Measurements from ENCODE around the gene GLTP. TPM values are rescaled to one million over a fixed set of nuclear protein-coding genes. Genes with fewer than 3 reads are reported as not detected.
"Not testable (repeated sequence)": the region's sequence is repeated elsewhere in the genome, so short reads cannot be mapped to it uniquely, and the experiment has no call there.

The GLTP gene
- total and polyA plus RNA-seq, 4 experiments from 2014 or later = 23.6 to 48.1 (median 24.0) TPM

DNA sequence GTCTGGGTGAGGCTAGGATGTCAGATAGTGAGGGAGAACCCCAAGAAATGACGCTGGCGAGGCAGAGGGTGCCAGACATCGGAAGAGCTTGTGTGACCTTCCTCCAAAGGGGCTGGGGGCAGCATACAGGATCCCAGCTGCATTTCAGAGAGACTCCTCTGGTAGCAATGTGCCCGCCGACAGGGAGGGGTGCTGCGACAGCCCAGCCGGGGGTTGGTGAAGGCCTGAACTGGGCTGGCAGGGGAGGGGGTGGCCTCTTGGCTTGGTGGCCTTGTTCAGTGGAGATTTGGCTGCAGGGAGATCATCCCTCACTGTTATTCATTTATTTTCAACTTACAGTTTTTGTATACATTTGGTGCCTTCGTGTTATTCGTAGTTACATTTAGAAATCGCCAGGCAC lies 25.0 kb upstream of the GLTP start:
- H3K4me3 ChIP-seq (ENCODE audit: low read length in 2 of 2) = no peak overlapping the region
- no peak overlapping the region for H3K27ac ChIP-seq (ENCODE audit: low read depth, low read length)
- no peak for DNase-seq
- Mint-ChIP-seq H3K27ac (peak overlapping the region in 2 of 7 donors; percentile 42 to 60), H3K27me3 (no peaks in the 10 kb centered on the region), H3K4me3 (peak overlapping the region in 1 of 8 donors; percentile 2), H3K36me3 (peaks cover 44 to 61% of the 10 kb centered on the region in 2 donors), H3K9me3 (no peaks in the 10 kb centered on the region), H3K4me1 (peaks cover 11 to 26% (median 15%) of the 10 kb centered on the region in 4 donors)
- peaks cover 63% of the 10 kb centered on the region for H3K36me3 ChIP-seq (ENCODE audit: insufficient read depth, low read length)
- CTCF ChIA-PET (ENCODE audit: partially characterized antibody) = interaction anchor here (1.0 to 1.9 kb wide), 2 partner anchors 22 to 23 kb away, joined by 3 to 9 read pairs; no protein-coding TSS in a partner anchor
- POLR2A ChIA-PET (ENCODE audit: partially characterized antibody) = interaction anchor here (1.0 kb wide), 1 partner anchor 98 kb away, joined by 3 read pairs; no protein-coding TSS in a partner anchor
- no peaks in the 10 kb centered on the region for H3K9me3 ChIP-seq (ENCODE audit: control insufficient read depth in 1 of 2, low read length in 2 of 2)
- H3K27me3 ChIP-seq (ENCODE audit: insufficient read depth, low read length) = no peaks in the 10 kb centered on the region
- H3K4me1 ChIP-seq (ENCODE audit: insufficient read depth, low read length) = peaks cover 16% of the 10 kb centered on the region
- intact Hi-C loops (cut with micrococcal nuclease) = no loop called here

DNA sequence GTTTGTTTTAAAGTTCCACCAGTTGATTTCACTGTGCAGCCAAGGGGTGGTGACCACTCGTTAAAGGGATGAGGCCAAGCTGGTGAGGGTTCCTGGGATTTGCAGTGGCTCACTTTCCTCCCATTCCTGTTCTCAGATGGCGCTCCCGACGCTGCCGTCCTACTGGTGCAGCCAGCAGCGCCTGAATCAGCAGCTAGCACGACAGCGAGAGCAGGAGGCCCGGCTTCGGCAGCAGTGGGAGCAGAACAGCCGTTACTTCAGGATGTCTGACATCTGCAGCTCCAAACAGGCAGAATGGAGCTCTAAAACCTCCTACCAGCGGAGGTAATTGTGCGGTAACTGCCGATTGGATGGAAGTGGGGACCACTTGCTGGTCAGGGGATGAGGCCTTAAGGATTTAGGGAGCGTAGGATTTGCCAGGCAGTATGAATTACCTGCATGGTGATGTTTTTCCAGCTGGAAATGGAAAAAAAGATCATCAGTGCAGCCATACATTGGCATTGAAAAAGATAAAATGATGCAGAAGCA lies 22.6 kb upstream of the GLTP start:
- Histone ChIP-seq H3K36me3 (ENCODE audit: insufficient read depth, low read length) (peaks cover 52% of the 10 kb centered on the region), H3K4me3 (ENCODE audit: low read length in 2 of 2) (no peak overlapping the region), H3K27ac (ENCODE audit: low read depth, low read length) (no peak overlapping the region), H3K4me1 (ENCODE audit: insufficient read depth, low read length) (peaks cover 22% of the 10 kb centered on the region), H3K27me3 (ENCODE audit: insufficient read depth, low read length) (no peaks in the 10 kb centered on the region), H3K9me3 (ENCODE audit: control insufficient read depth in 1 of 2, low read length in 2 of 2) (no peaks in the 10 kb centered on the region)
- ChIA-PET CTCF (ENCODE audit: partially characterized antibody) (interaction anchor here (0.8 kb wide), 1 partner anchor 17 kb away, joined by 3 read pairs; no protein-coding TSS in a partner anchor), POLR2A (ENCODE audit: partially characterized antibody) (interaction anchor here (0.9 kb wide), 1 partner anchor 15 kb away, joined by 3 read pairs; no protein-coding TSS in a partner anchor)
- no peak for DNase-seq
- Mint-ChIP-seq H3K9me3 (no peaks in the 10 kb centered on the region), H3K27me3 (no peaks in the 10 kb centered on the region), H3K27ac (peak overlapping the region in 1 of 7 donors; percentile 69), H3K4me1 (peaks cover 14 to 41% (median 21%) of the 10 kb centered on the region in 4 donors), H3K4me3 (no peak overlapping the region), H3K36me3 (peaks cover 33 to 51% of the 10 kb centered on the region in 2 donors)
- intact Hi-C loops (cut with micrococcal nuclease) = no loop called here

DNA sequence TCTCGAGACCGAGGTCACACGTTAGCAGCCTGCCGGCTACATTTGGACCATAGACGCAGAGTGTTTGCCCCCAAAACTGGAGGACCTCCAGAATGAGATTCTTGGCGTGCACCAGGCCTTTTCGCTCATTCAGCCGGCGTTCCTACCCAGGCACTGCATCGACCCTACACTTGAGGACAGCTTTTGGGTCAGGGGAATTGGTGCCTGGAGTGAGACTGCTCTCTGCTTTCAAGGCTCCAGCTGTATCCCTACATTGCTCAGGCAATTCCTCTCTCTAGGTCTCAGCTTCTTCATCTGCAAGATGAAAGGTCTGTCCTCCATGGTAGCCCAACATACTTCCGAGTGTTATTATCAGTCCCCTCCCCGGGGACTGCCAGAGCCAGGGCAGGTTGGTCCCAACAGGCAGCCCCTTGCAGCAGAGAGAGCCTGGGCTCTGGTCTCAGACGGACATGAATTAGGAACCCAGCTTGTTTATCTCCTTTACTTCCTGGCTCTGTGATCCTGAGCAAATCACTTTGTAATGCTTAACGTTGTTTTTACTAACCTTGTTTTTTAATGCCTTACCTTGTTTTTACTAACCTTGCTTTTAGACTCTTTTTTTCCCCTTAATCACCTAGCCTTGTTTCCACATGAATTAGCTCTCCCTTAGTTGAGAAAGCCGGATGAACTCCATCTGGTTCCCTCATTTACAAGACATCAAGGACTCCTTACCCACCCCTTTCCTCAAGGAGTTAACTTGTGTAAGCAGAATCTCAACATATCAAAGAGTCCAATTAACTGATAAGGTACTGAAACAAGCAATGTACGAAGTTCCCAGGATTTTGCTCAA lies 20.6 kb upstream of the GLTP start:
- intact Hi-C loops (cut with micrococcal nuclease) = loop anchor here (1.0 to 2.0 kb wide), 5 partner anchors 13 to 328 kb away; partner anchors contain the start of genes GIT2, GLTP, MMAB and MVK
- peaks cover 18 to 34% of the 10 kb centered on the region in 2 donors for H3K36me3 Mint-ChIP-seq

DNA sequence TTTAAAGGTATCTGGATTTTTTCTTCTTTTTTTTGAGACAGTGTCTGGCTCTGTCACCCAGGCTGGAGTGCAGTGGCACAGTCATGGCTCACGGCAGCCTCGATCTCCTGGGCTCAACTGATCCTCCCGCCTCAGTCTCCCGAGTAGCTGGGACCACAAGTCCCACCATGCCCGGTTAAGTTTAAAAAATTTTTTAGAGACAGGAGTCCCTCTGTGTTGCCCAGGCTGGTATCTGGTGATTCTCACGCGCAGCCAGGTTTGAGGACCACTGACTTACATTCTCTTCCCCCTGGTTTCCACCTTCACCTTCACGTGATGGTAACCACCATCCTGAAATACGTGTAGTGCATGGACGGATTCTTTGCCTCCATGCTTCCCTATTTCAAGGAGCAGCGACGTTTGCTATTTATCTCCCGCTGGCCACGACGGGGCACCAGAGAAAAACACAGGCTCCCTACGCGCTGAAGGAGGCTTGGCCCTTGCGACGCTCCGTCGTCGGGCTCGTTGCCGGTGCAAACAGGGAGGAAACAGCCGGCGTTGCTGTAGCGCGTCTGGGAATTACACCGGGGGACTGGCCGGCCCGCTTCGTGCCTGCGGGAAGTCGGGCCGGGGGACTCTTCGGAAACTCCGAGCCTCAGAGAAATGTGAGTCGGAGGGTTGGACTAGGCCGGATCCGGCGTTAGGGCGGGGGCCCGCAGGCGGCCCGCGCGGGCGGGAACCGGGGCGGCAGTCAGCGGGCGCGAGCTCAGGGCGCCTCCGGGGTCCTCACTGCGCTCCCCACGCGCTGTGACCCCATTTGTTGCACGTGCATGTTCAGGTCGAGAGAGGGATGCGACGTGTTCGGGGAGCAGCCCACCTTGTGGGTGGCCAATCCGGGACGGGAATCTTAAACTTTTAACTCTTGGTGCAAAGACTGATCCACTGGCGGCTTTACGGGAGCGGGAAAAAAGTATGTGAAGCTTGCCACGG lies 19.7 kb upstream of the GLTP start, which contains the start of gene TCHP:
Gene TCHP, plus strand, starts transcription at position 492 of the 969 bp plus-strand sequence. CDS start 2,753 bp downstream, outside the sequence.
- Mint-ChIP-seq H3K4me3 (peak within 1 kb of the TSS; percentile 90 to 99 (median 94)), H3K27ac (peak within 1 kb of the TSS; percentile 85 to 99 (median 97)), H3K36me3 (peaks cover 15 to 25% of the 10 kb centered on the region in 2 donors), H3K4me1 (peaks cover 14 to 37% (median 23%) of the 10 kb centered on the region in 4 donors), H3K9me3 (no peaks in the 10 kb centered on the region), H3K27me3 (no peaks in the 10 kb centered on the region)
- POLR2A ChIA-PET (ENCODE audit: partially characterized antibody) = interaction anchor here (1.4 to 4.0 kb wide), 7 partner anchors 10 to 99 kb away, joined by 3 to 55 read pairs (median 7); partner anchors contain the start of genes ANKRD13A and GLTP
- peak within 1 kb of the TSS; percentile 72 to 87 for H3K4me3 ChIP-seq (ENCODE audit: low read length in 2 of 2)
- peaks cover 24% of the 10 kb centered on the region for H3K36me3 ChIP-seq (ENCODE audit: insufficient read depth, low read length)
- H3K27ac ChIP-seq (ENCODE audit: low read depth, low read length) = peak within 1 kb of the TSS; percentile 70
- peaks cover 22% of the 10 kb centered on the region for H3K4me1 ChIP-seq (ENCODE audit: insufficient read depth, low read length)
- CTCF ChIA-PET (ENCODE audit: partially characterized antibody) = interaction anchor here (0.9 to 1.9 kb wide), 7 partner anchors 11 to 55 kb away, joined by 4 to 13 read pairs (median 6); no protein-coding TSS in a partner anchor
- no peaks in the 10 kb centered on the region for H3K27me3 ChIP-seq (ENCODE audit: insufficient read depth, low read length)
- H3K9me3 ChIP-seq (ENCODE audit: control insufficient read depth in 1 of 2, low read length in 2 of 2) = no peaks in the 10 kb centered on the region
- intact Hi-C loops (cut with micrococcal nuclease) = loop anchor here (1.0 to 2.0 kb wide), 5 partner anchors 12 to 327 kb away; partner anchors contain the start of genes GIT2, GLTP, MMAB and MVK
- DNase-seq = peak; percentile 76 to 83 (median 80)

More for the DNA sequence above, 20.6 kb upstream of the GLTP start:
- Mint-ChIP-seq H3K4me3 (peak overlapping the region; percentile 90 to 99 (median 94)), H3K27ac (peak overlapping the region; percentile 85 to 99 (median 92)), H3K27me3 (no peaks in the 10 kb centered on the region), H3K9me3 (no peaks in the 10 kb centered on the region), H3K4me1 (peaks cover 14 to 37% (median 23%) of the 10 kb centered on the region in 4 donors)
- ChIA-PET CTCF (ENCODE audit: partially characterized antibody) (interaction anchor here (0.9 to 1.9 kb wide), 7 partner anchors 11 to 56 kb away, joined by 4 to 13 read pairs (median 6); no protein-coding TSS in a partner anchor), POLR2A (ENCODE audit: partially characterized antibody) (interaction anchor here (1.4 to 4.0 kb wide), 7 partner anchors 9 to 98 kb away, joined by 3 to 55 read pairs (median 7); partner anchors contain the start of genes ANKRD13A and GLTP)
- H3K36me3 ChIP-seq (ENCODE audit: insufficient read depth, low read length) = peaks cover 32% of the 10 kb centered on the region
- H3K27me3 ChIP-seq (ENCODE audit: insufficient read depth, low read length) = no peaks in the 10 kb centered on the region
- peak in 1 of 5 donors; percentile 4 for DNase-seq
- H3K4me3 ChIP-seq (ENCODE audit: low read length in 2 of 2) = peak overlapping the region; percentile 72 to 87
- H3K27ac ChIP-seq (ENCODE audit: low read depth, low read length) = peak overlapping the region; percentile 70
- H3K4me1 ChIP-seq (ENCODE audit: insufficient read depth, low read length) = peaks cover 22% of the 10 kb centered on the region
- H3K9me3 ChIP-seq (ENCODE audit: control insufficient read depth in 1 of 2, low read length in 2 of 2) = no peaks in the 10 kb centered on the region

DNA sequence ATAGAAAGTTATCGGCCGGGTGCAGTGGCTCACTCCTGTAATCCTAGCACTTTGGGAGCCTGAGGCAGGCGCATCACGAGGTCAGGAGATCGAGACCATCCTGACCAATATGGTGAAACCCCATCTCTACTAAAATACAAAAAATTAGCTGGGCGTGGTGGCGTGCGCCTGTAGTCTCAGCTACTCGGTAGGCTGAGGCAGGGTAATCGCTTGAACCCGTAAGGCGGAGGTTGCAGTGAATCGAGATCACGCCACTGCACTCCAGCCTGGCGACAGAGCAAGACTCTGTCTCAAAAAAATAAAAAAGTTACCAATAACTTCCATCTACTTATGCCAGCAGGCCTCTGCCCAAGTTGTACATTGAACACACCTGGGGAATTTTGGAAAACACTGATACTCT lies 19.0 kb upstream of the GLTP start:
- H3K27me3 Mint-ChIP-seq; H3K27me3 ChIP-seq (ENCODE audit: insufficient read depth, low read length); H3K9me3 Mint-ChIP-seq; H3K9me3 ChIP-seq (ENCODE audit: control insufficient read depth in 1 of 2, low read length in 2 of 2); DNase-seq; intact Hi-C loops (cut with micrococcal nuclease): not testable (repeated sequence)
- CTCF ChIA-PET (ENCODE audit: partially characterized antibody) = interaction anchor here (1.2 kb wide), 1 partner anchor 45 kb away, joined by 5 read pairs; no protein-coding TSS in a partner anchor
- Mint-ChIP-seq H3K36me3 (peaks cover 8 to 18% of the 10 kb centered on the region in 2 donors), H3K4me1 (peaks cover 14 to 37% (median 23%) of the 10 kb centered on the region in 4 donors), H3K4me3 (peak overlapping the region; percentile 42 to 98 (median 93)), H3K27ac (peak overlapping the region; percentile 85 to 99 (median 97))
- POLR2A ChIA-PET (ENCODE audit: partially characterized antibody) = interaction anchor here (4.0 kb wide), 1 partner anchor 12 kb away, joined by 55 read pairs; no protein-coding TSS in a partner anchor
- peak overlapping the region; percentile 70 for H3K27ac ChIP-seq (ENCODE audit: low read depth, low read length)
- H3K4me3 ChIP-seq (ENCODE audit: low read length in 2 of 2) = peak overlapping the region in 1 of 2 donors; percentile 87
- peaks cover 17% of the 10 kb centered on the region for H3K36me3 ChIP-seq (ENCODE audit: insufficient read depth, low read length)
- peaks cover 22% of the 10 kb centered on the region for H3K4me1 ChIP-seq (ENCODE audit: insufficient read depth, low read length)

DNA sequence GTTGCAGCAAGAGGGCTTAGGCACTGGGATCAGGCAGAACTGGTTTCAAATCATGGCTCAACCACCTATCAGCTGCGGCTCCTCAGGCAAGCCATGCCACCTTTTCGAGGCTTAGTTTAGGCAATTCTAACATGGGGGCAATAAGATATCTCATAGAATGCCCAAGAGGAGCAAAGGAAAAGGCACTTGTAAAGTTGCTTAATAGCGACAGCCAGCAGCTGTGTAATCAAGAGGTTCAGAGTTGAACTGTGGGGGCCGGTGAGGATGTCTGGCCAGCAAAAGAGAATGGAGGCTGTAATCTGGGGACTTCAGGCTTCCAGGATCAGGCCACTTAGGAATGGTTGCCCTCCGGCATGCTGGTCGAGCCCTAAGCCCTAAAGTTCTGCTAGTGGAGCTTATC lies 16.7 kb upstream of the GLTP start:
- H3K4me1 ChIP-seq (ENCODE audit: insufficient read depth, low read length) = peaks cover 33% of the 10 kb centered on the region
- peaks cover 0 to 10% of the 10 kb centered on the region in 2 donors for H3K36me3 Mint-ChIP-seq
- H3K9me3 ChIP-seq (ENCODE audit: control insufficient read depth in 1 of 2, low read length in 2 of 2) = no peaks in the 10 kb centered on the region
- intact Hi-C loops (cut with micrococcal nuclease) = no loop called here
- H3K27ac ChIP-seq (ENCODE audit: low read depth, low read length) = no peak overlapping the region
- H3K27me3 ChIP-seq (ENCODE audit: insufficient read depth, low read length) = no peaks in the 10 kb centered on the region
- CTCF ChIA-PET (ENCODE audit: partially characterized antibody) = no interaction called here
- H3K9me3 Mint-ChIP-seq = no peaks in the 10 kb centered on the region
- DNase-seq = no peak
- H3K4me3 Mint-ChIP-seq = no peak overlapping the region
- no peaks in the 10 kb centered on the region for H3K36me3 ChIP-seq (ENCODE audit: insufficient read depth, low read length)
- H3K27ac Mint-ChIP-seq = peak overlapping the region in 2 of 7 donors; percentile 47 to 71
- H3K4me1 Mint-ChIP-seq = peaks cover 15 to 49% (median 31%) of the 10 kb centered on the region in 4 donors
- no peak overlapping the region for H3K4me3 ChIP-seq (ENCODE audit: low read length in 2 of 2)
- H3K27me3 Mint-ChIP-seq = no peaks in the 10 kb centered on the region
- POLR2A ChIA-PET (ENCODE audit: partially characterized antibody) = no interaction called here
